GM19372 (cell line): ENCODE measurements around the gene ITPR2.
"Not testable (repeated sequence)": the region's sequence is repeated elsewhere in the genome, so short reads cannot be mapped to it uniquely, and the experiment has no call there.

Experiments used
- ATAC-seq: cut with Tn5 transposase; IDR thresholded peaks from one replicate; pipeline ENCODE4 v1.9.1; 2021; ENCODE audit warnings: mild to moderate bottlenecking, low read depth, moderate library complexity; ENCODE audit not compliant: unreplicated experiment

ITPR2 gene

GRCh38 chr12:26737487-26738030 is 95.4 kb downstream of the ITPR2 start:
- ATAC-seq, result no peak

DNA sequence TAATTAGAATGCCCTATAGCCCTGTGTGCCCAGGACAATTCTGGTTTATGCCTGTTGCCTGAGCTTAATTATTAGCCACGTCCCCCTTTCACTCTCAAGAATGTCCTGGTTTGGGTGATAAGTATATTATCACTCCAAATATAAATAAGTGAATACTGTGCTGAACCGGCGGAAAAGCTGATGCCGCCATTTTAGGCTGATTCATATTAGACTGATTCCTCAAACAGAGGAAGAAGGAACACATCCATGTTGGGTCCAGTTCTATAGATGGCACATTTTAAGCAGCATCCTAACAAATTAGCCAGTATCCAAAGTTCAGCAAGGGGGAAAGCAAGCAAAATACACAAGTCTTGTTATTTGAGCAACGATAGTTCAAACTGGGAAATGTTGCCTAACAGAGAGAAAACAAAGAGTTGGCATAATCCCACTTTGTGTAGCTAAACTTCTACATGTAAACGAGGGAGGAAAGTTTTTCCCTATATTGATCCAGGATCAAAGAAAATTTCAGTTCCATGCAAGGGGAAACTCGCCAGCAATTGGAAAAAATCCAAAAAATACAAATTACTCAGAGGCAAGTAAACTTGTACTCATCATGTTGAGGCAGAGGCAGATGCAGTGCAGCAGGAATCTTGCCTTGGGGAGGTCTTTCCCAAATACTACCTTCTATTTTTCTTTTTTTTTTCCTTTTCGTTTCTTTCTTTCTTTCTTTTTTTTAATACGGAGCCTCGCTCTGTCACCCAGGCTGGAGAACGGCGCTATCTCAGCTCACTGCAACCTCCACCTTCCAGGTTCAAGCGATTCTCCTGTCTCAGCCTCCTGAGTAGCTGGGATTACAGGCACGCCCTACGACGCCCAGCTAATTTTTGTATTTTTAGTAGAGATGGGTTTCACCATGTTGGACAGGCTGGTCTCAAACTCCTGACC is 96.2 kb downstream of the ITPR2 start:
- ATAC-seq, result no peak

- no peak for ATAC-seq
Observed at GRCh38 chr12:26735249-26735639, 97.8 kb downstream of the ITPR2 start.

- ATAC-seq, result no peak
Observed at GRCh38 chr12:26734510-26735248, 98.3 kb downstream of the ITPR2 start.

DNA sequence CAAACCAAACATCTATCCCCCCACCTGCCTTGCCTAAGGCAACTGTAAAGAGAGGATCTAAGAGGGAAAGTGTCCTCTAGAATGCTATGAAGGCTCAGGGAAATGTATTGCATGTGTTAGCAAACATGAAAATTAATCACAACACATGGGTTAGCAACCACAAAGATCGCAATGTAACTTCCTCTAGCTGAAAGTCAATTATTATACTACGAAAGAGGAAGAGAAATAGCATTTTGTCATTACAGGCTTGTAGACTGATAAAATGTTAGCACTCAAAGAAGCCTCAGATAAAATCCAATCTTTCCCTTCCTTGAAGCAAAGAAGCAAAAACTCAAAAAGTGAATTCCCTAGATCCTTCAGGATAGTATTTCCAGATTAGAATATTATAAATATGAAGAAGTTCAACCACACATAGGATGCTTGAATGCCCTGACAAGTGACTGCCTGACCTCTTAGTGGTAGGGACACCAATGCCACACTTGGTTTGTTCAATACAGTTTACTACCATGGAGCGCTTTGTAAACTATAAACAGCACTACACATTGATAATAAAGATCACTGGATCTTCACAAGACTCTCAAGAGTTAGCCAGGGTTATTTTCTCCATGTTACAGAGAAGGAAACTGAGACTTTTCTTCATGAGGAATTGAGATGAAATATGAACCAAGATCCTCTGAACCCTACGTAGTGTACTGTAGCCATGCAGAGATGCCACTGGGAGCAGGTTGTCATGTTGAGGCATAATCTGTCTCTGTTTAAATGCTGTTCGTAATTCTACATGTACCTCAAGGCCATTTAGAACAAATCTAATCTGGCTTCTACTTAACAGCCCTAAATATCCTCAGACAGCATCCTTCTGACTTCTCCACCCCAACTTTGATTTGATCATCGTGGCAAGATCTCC is 100.7 kb downstream of the ITPR2 start:
- ATAC-seq, result peak; percentile 68

DNA sequence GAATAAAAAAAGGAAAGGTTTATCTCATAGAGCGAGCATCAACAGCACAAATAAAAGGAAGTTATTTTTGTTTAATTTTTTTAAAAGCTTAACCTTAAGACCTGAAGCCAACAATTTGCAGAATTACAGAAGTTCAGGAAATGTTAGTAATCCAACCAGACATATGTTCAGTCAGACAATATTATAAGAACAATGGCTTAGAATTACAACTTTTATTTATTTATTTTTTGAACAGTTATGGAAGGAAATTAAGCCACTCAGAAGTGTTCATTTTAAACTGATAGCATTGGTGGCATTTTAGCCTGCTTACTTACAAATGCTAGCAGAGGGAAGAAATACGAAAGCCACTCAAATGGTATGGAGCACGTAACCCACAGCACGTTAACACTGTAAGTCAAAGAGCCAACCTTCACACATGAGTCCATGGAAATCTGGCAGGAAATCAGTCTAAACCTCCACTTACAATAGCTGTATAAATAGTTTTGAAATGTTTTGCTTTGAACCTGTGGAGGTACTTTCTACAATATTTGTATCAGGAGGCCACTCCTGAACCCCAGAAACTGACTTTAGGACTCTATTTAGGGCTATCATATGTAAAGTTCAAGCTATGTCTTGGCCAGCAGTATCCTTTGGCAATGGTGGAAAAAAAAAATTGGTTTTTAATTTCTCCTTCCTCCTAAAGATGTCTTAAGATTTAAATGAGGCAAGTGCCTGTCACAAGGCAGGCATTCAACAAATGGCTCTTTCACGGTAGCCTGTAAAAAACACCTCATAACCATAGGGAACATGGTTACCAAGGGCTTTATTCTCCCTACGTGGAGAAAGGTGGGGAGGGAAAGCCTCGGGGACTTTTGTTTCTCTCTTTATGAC is 102.3 kb downstream of the ITPR2 start:
- ATAC-seq, result no peak

- ATAC-seq, result not testable (repeated sequence)
Observed at GRCh38 chr12:26729137-26729671, 103.8 kb downstream of the ITPR2 start.

GRCh38 chr12:26728205-26729050 is 104.6 kb downstream of the ITPR2 start:
- peak; percentile 51 for ATAC-seq

GRCh38 chr12:26727482-26728204 is 105.4 kb downstream of the ITPR2 start:
- ATAC-seq, result peak; percentile 6

DNA sequence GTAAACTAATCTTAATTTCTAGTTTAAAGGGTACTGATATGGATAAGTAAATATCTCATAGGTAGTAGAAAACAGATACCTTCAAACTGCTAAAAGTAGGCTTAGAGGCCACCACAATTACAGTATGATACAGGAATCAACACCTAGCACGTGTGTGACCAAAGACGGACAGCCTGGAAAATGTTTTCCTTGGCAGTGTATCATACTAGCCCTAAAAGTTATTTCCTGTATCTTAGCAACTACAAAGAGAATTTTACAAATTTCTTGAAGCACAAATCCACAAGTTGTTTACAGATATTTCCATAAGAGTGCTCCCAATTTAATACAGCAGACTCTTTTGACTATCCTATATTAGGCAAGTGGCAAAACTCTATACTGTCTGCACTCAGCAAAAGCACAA is 106.0 kb downstream of the ITPR2 start:
- no peak for ATAC-seq

DNA sequence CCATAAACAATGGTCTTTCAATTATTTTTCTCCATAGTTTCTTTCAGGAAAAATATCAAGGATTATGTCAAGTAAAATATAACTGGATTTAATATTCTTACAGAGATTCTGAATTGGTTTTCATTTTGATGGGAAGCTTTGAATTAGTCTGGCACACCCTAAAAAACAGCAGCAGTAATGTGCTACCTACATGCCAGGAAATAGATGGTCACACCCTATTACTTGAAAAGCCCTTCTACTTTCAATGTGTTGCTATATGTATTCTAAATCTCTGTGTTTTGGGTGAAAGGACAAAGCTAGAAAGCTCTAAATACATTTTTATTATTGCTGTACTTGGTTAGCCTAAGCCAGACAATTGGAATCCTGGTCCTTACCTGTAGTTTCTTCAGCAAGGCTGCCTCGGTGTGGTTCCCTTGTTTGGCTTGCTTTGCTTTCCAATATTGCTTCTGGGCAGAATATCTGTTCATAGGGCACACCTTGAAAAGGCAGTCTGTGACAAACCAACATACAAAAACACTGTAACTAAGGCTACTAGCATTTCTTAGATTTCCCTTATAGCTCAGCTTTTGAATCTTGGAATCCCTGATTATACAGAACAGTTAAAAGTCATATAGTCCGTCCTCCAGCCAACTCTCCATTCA is 107.6 kb downstream of the ITPR2 start:
- ATAC-seq, result no peak

GRCh38 chr12:26724309-26724702 is 108.7 kb downstream of the ITPR2 start:
- no peak for ATAC-seq

GRCh38 chr12:26723379-26724308 is 109.3 kb downstream of the ITPR2 start:
- no peak for ATAC-seq

DNA sequence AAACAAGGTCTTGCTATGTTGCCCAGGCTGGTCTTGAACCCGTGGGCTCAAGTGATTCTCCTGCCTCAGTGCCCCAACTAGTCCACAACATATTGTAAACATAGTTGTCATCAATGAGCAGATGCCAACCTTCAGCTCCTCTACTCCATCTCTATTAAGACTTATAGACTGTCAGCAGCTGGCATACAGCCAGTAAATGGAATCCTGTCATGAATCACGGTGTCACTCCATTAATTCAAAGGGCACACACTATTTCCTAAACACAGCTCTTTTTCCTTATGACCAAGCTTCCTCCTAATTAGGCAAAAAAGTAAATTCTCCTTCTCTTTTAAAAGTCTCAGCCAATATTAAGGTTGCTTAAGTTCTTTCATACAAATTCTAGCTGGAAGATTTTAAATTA is 111.2 kb downstream of the ITPR2 start:
- ATAC-seq, result no peak

- ATAC-seq, result no peak
Observed at GRCh38 chr12:26719852-26720251, 113.1 kb downstream of the ITPR2 start.

- ATAC-seq, result no peak
Observed at GRCh38 chr12:26717757-26718156, 115.2 kb downstream of the ITPR2 start.
